ENCODE results near the gene PPP4R1.

PPP4R1 gene

GRCh38 chr18:9629709-9630108 lies 15.3 kb upstream of the PPP4R1 start:
- H3K4me3 ChIP-seq (ENCODE audit: low read length) = no peak overlapping the region
- no peak for TF ChIP-seq CTCF (IDR thresholded peaks at IDR 0.05; ENCODE audit: insufficient read depth, low read depth, low read length, missing control alignments)
- no peak for DNase-seq (ENCODE audit: low read depth)

GRCh38 chr18:9628984-9629383 lies 14.6 kb upstream of the PPP4R1 start:
- no peak for TF ChIP-seq CTCF (IDR thresholded peaks at IDR 0.05; ENCODE audit: insufficient read depth, low read depth, low read length, missing control alignments)
- no peak overlapping the region for H3K4me3 ChIP-seq (ENCODE audit: low read length)
- no peak for DNase-seq (ENCODE audit: low read depth)

GRCh38 chr18:9627642-9628041 lies 13.3 kb upstream of the PPP4R1 start:
- H3K4me3 ChIP-seq (ENCODE audit: low read length) = no peak overlapping the region
- no peak for TF ChIP-seq CTCF (IDR thresholded peaks at IDR 0.05; ENCODE audit: insufficient read depth, low read depth, low read length, missing control alignments)
- DNase-seq (ENCODE audit: low read depth) = peak; percentile 89

GRCh38 chr18:9619990-9620389 lies 5.6 kb upstream of the PPP4R1 start:
- no peak for TF ChIP-seq CTCF (IDR thresholded peaks at IDR 0.05; ENCODE audit: insufficient read depth, low read depth, low read length, missing control alignments)
- no peak for DNase-seq (ENCODE audit: low read depth)
- no peak overlapping the region for H3K4me3 ChIP-seq (ENCODE audit: low read length)

- no peak overlapping the region for H3K4me3 ChIP-seq (ENCODE audit: low read length)
- TF ChIP-seq CTCF (IDR thresholded peaks at IDR 0.05; ENCODE audit: insufficient read depth, low read depth, low read length, missing control alignments) = no peak
- DNase-seq (ENCODE audit: low read depth) = peak; percentile 51
These were observed 5.2 kb upstream of the PPP4R1 start for GRCh38 chr18:9619545-9619944.

- no peak for DNase-seq (ENCODE audit: low read depth)
- H3K4me3 ChIP-seq (ENCODE audit: low read length) = no peak overlapping the region
- TF ChIP-seq CTCF (IDR thresholded peaks at IDR 0.05; ENCODE audit: insufficient read depth, low read depth, low read length, missing control alignments) = no peak
These were observed 4.7 kb upstream of the PPP4R1 start for GRCh38 chr18:9619056-9619455.

GRCh38 chr18:9617006-9617542 lies 2.7 kb upstream of the PPP4R1 start:
- DNase-seq (ENCODE audit: low read depth) = no peak
- no peak overlapping the region for H3K4me3 ChIP-seq (ENCODE audit: low read length)
- TF ChIP-seq CTCF (IDR thresholded peaks at IDR 0.05; ENCODE audit: insufficient read depth, low read depth, low read length, missing control alignments) = no peak
